Hematopoietic multipotent progenitor cell (in vitro differentiated cells): Measurements from ENCODE around the gene ADCK1. TPM values are rescaled to one million over a fixed set of nuclear protein-coding genes. Genes with fewer than 3 reads are reported as not detected.
"Not testable (repeated sequence)": the region's sequence is repeated elsewhere in the genome, so short reads cannot be mapped to it uniquely, and the experiment has no call there.

Experiments used
- DNase-seq, 3 donors: peaks; one replicate each; pipeline ENCODE4 v3.0.0-alpha.2; 2011 to 2015; ENCODE audit warnings: low read depth in 2 of 3, low spot score in 2 of 3
- total RNA-seq: library from RNA; depleted of rRNA; stranded (reverse); fragments of >200 nt; gene quantifications from one replicate; pipeline ENCODE4 v1.2.3, GENCODE V29; 2012

Gene ADCK1
- total RNA-seq, 1 donor: 6.7 TPM

DNA sequence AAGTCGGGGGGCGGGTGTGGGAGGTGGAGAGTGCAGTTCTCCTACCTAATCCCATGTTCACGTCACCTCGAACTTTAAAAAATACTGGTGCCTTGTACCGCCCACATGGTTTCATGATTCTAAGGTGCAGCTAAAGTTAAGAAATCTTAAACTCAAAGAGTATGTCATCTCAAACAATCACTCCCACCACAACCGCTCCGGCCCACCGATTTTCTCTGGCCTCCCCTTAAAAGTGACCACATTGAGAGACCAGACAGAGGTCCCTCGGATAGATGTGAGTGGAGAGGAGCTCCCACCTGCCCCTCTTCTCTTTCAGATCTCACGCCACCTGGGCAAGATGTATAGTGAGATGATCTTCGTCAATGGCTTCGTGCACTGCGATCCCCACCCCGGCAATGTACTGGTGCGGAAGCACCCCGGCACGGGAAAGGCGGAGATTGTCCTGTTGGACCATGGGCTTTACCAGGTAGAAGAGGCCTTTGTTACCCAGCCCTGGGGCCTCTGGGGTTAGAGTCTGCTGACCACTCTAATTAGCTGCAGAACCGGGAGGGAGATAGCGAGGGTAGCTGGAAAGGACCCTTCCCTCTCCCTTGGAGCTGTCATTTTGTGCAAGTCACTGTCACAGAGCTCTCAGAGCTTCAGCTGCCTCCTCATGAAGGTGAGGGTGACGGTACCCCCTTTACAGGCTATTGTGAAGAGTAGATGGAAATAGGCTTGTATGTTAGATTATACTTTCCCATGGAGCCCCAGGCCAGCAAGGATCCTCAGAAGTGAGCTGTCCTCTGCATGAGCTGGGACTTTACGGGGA, 124.4 kb downstream of the ADCK1 start:
- no peak for DNase-seq

DNA sequence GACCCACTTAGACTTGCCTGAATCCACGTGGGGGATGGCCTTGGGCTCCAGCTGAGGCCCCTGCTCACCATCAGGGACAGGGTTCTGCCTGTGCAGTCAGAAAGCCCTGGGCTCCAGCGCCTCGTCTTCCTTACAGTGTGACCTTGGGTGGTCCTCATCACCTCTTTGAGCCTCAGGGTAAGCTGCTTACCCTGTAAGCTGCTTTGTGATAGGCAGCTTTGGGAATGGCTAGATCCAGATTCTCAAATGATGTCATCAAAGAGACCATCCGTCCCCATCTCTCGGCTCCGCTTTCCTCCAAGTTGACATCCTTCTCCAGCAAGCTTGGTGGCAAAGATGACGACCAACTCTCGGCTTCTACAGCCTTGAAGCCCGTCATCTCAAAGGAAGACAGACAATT, 127.0 kb downstream of the ADCK1 start:
- DNase-seq: no peak

DNA sequence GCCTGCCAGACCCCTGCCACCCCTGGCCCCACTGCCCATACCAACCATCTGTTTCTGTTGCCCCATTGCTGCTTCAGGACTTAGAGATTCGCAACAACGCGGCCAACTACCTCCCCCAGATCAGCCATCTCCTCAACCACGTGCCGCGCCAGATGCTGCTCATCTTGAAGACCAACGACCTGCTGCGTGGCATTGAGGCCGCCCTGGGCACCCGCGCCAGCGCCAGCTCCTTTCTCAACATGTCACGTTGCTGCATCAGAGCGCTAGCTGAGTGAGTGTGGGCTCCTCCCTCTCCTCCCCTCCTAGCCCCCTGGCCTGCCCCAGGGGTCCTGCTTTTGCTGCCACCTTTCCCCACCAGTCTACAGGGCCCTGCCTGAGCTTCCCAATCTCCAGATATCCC, 131.5 kb downstream of the ADCK1 start:
- no peak for DNase-seq

GRCh38 chr14:77936138-77936639, 136.3 kb downstream of the ADCK1 start:
- no peak for DNase-seq

GRCh38 chr14:77947372-77947771, 147.5 kb downstream of the ADCK1 start:
- no peak for DNase-seq

GRCh38 chr14:77950371-77951063, 150.6 kb downstream of the ADCK1 start:
- DNase-seq: no peak

GRCh38 chr14:77955816-77956484, 156.0 kb downstream of the ADCK1 start:
- no peak for DNase-seq

GRCh38 chr14:77959686-77960085, 159.8 kb downstream of the ADCK1 start:
- DNase-seq: not testable (repeated sequence)

- no peak for DNase-seq
Measured at GRCh38 chr14:77961847-77962580, 162.1 kb downstream of the ADCK1 start.

DNA sequence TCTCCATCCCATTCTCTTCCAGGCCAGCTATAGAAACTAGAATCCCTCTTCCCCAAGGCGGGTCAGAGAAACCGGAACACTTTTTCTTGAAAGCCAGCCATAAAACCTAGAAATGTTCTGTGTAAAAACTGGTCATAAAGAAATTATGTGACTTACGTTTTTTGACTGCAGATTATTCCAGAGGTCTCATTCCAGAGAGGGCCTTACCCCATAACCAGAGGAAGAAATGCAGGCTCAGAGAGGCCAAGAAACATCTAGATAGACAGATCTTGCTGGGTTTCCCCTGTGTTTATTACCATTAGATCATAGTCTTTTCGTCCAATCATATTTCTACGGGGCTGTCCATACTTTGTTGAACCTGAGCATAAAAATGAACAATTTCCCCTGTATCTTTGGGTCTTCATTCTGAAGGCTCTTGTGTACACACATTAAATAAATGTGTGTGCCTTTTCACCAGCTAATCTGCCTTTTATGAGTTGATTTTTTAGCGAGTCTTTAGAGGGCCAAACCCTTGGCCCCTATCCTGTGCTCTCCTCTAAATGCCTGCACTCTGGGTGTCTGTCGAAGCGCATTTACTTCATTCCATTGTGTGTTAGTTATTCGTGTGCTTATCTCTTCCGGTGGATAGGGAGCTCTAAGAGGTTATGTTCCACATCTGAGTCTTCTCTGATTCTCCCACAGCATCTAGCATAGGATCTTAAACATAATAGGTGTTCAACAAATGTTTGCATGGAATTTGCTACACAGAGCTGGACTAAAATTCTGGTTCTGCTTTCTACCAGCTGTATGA, 163.0 kb downstream of the ADCK1 start:
- no peak for DNase-seq

DNA sequence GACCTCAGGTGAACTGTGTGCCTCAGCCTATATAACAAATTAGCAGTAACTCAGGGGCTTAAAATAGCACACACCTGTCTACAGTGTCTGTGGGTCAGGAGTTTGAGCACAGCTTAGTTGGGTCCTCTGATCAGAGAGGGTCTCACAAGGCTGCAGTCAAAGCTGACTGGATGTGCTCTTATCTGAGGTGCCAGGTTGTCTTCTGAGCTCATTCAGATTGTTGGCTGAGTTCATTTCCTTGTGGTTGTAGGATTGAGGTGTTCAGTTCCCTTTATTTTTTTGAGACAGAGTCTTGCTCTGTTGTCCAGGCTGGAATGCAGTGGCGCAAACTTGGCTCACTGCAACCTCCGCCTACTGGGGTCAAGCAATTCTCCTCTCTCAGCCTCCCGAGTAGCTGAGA, 164.7 kb downstream of the ADCK1 start:
- peak in 2 of 3 donors; percentile 18 to 62 for DNase-seq

GRCh38 chr14:77965050-77965449, 165.1 kb downstream of the ADCK1 start:
- DNase-seq: no peak

- peak in 2 of 3 donors; percentile 76 to 90 for DNase-seq
Measured at GRCh38 chr14:77965919-77966435, 166.1 kb downstream of the ADCK1 start.

- no peak for DNase-seq
Measured at GRCh38 chr14:77967110-77967509, 167.2 kb downstream of the ADCK1 start.

- no peak for DNase-seq
Measured at GRCh38 chr14:77970646-77971045, 170.7 kb downstream of the ADCK1 start.

GRCh38 chr14:77973246-77973645, 173.3 kb downstream of the ADCK1 start:
- DNase-seq: no peak

DNA sequence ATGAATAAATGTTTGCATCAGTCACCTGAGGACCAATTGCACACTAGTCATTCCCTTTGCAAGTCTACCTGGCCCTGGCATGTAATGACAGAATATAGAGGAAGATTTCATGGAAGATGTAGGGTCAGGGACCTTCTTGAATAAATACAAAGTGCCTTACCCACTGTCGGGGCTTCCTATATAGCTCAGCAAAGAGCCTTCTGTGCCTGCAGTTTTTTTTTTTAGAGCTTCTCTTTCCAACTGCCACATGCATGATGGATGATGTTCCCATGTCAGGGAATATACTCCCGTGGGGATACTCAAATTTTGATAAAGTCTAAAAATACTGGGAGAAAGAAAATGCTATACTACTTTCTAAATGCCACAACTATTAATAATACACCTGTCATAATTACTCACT, 176.7 kb downstream of the ADCK1 start:
- no peak for DNase-seq

GRCh38 chr14:77979171-77979570, 179.3 kb downstream of the ADCK1 start:
- DNase-seq: no peak

DNA sequence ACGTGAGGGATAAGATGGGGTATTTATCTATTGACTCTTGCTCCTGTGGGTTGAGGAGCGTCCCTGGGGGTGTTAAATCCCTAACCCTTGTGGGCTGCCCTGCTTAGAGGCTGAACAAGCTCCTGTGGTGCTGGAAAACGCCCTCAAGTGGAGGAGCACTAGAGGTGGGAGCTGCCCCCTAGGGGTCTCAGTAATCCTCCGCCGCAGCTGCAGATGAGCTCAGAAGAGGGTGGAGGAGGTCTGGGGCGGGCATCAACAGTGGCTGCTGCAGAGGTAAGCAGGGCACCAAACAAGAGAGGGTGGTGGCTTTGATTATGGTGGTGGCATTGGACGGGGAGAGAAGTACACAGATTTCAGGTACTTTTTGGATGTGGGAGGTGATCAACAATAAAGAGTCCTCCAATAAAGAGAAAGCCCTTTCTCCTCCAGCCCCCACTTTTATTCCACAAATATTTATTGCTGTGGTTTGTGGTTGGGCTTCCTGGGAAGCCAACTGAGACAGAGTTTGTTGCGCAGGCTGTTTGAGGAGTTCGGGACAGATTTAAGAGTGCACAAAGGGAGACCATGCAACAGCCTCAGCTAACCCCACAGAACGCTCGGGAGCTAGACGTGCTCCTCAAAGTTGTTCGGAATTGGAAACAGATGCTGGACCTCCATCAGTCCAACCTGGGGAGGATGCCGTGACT, 179.9 kb downstream of the ADCK1 start:
- peak in 2 of 3 donors; percentile 58 to 71 for DNase-seq
